Glomerular visceral epithelial cell (primary cell): ENCODE data around the gene AP1G2.

Experiments
- DNase-seq: peaks from one replicate; pipeline ENCODE4 v3.0.0-alpha.2; 2016; ENCODE audit errors: extremely low spot score

AP1G2 gene

GRCh38 chr14:23570806-23571483 is 3.4 kb upstream of the AP1G2 start:
- DNase-seq: no peak

- DNase-seq: no peak
Measured at GRCh38 chr14:23569443-23570151, 2.0 kb upstream of the AP1G2 start.

GRCh38 chr14:23568600-23569331 is 1.2 kb upstream of the AP1G2 start:
- DNase-seq: peak; percentile 35

GRCh38 chr14:23568021-23568599 is 519 bp upstream of the AP1G2 start:
- no peak for DNase-seq

DNA sequence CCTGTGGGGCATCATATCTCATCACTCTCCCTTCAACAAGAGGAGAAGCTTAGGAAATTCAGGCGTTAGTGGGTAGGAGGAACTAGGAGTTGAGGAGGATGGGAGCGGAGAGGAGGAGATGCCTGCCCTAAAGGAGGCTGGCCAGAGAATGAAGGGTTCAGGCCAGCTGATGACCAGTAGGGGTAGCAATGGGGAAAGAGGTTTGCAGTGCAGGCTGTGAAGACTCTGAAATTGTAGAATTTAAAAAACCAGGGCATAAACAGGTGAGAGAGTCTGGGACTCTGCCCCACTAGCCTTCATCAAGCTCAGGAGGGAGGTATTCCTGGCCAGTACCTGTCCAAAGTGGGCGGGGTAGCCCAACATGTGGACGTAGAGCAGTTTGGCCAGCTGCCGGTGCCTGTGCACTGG is 809 bp downstream of the AP1G2 start:
- DNase-seq: no peak

GRCh38 chr14:23566112-23566777 is 1.3 kb downstream of the AP1G2 start:
- no peak for DNase-seq

- no peak for DNase-seq
Measured at GRCh38 chr14:23565626-23566025, 2.0 kb downstream of the AP1G2 start.

DNA sequence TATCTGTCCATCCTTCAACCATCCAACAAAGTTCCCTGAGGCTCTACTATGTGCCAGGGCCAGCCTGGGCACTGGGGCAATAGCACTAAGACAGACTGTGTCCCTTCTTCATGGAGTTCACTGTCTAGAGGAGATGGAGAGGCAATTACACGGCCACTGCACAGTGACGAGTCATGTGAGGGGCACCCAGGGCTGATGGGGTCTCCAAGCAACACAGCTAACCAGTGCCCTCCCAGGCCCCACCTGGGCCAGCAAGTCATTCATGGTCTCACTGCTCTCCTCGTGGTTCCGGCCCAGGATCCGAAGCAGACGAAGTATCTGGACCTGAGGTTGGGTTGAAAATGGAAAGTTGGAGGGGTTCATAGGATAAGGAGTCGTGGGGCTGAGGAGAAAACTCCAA is 2.7 kb downstream of the AP1G2 start:
- DNase-seq: no peak

DNA sequence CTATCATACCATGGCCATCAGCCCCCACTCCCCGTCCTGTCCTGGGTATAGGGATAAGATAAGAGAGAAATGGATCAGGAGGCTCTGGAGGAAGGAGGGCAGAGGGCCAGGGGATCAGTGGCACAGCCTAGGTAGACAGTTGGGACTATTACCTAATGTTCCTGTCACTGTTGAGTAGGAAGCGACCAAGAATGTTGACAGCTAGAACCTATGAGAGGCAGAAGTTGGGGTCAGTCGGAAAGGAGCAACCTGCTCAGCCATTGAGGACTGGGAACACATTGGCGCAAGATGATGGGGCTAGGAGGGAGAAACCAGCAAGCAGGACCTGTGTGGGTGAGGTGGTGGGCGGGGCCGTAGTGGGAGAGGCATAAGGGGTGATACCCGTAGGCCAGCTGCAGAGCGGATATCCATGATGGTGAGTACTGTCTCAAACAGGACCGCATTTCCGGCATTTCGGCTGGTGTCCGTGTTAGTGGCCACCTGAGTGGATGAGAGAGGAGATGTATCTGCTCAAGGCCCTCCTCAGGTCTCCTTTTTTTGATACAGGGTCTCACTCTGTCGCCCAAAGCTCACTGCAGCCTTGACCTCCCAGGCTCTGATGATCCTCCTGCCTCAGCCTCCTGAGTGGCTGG is 3.3 kb downstream of the AP1G2 start:
- no peak for DNase-seq

DNA sequence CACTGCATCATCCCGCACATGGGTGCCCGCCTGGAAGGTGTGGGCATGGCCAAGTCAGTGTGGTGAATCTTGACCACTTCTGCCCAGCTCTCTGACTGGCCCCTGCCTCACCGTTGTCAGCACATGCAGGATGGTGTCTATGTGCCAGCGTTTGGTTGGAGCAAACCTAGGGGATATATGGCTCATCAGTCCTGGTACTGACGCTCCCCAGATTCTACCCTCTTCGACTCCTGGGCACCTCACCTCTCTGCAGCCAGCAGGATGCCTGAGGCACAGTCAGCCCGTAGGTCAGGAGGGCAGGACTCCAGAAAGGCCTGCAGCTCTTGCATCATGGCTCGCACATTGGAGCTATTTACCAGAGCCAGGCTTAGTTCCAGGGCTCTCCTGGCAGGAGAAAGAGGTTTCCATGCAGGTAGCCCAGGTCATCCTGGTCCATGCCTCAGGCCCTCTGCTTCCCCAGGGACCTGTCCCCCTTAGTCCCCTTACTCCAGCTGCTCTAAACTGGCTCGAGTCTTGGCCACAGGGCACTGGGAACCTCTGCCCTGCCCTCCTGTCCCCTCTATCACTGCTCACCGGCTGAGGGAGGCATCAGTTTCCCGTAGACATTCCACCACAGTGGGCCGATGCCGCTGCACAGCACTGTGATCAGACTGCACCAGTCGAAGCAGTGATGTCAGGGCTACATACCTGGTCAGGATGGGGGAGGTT is 4.0 kb downstream of the AP1G2 start:
- no peak for DNase-seq

DNA sequence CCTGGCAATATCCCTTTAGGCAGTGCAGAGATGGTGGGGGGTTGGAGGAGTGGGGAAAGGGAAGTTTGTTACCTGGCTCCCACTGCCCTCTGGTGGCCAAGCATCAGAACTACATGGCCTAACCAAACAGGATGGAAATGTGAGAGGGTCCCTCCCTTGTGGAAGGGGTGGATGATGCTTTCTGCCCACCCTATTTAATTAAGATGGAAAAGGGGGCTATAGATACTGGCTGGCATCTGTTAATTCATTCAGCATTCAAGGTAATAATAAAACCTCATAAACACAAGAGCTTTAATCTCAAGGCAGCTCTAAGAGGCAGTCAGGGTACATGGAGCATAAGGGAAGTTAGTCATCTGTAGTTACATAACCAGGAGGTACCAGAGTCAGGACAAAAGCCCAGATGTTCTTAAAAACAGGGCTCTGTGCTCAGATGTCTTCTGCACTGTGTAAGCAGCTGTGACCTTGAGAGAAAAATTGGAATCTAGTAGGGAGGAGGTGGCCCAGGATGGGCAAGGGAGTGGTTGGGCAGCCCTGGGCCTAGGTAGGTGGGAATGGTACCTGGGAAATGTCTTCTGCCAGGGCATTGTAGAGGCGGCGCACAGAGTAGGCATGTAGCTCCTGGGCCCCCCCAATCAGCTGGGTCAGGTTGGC is 4.6 kb downstream of the AP1G2 start:
- DNase-seq: peak; percentile 59

DNA sequence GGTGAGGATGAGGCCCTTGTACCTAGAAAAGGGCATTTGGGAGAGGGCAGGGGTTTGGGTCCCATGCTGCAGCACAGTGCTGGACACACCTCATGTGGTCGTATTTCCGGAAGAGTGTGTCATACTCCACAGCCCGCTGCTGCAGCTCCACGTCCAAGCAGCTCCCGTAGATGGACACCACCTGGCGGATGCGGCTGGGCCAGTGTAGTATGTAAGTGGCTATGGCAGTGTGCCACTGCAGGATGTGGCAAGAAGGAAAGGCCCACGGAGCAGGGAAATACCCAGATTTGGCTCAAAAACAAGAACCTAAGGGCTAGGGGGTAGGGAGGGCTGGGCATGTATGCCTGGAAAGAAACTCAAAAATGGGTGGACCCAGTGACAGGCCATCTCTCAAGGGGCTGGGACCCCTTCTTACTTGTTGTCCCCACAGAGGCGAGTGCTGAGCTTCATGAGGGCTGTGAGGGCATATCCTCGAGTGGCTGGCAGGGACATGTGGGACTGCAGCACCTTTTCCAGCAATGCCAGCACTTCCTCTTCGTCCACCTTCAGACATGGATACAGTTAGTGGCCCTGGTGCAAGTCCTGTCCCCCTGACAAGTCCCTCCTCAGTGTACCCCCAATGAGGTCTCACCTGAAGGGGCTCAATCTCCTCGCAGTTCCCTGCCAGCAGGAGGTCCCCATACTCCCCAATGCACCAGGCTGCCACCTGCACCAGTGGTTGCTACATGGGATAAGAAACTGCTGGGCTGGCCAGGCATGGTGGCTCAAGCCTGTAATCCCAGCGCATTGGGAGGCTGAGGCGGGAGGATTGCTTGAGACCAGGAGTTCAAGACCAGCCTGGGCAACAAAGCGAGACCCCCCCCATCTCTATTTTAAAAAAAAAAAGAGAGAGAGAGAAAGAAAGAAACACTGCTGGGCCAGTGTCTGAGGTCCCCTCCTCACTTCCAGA is 5.4 kb downstream of the AP1G2 start:
- DNase-seq: peak; percentile 47

- no peak for DNase-seq
Measured at GRCh38 chr14:23561259-23561658, 6.3 kb downstream of the AP1G2 start.

GRCh38 chr14:23559926-23560520 is 7.6 kb downstream of the AP1G2 start:
- no peak for DNase-seq

- peak; percentile 61 for DNase-seq
Measured at GRCh38 chr14:23559010-23559925, 8.3 kb downstream of the AP1G2 start.

- no peak for DNase-seq
Measured at GRCh38 chr14:23558346-23559009, 9.1 kb downstream of the AP1G2 start.

DNA sequence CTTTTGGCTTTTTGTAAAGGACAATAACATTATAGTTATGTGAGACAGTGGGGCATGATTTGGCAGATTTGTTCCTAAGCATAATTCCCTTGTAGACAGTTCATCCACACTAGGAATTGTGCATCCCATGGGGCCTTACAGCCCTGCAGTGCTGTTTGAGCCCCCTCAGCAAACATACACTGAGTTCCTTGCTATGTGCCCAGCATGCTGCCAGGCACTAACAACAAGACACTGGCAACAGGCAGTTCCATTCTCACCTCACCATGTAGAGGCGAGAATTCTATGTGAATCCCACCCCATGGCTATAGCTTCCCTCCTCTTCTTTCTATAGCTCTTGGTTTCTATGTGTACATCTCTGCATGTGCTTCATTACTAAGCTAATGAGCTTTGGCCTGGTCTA is 9.6 kb downstream of the AP1G2 start:
- DNase-seq: no peak
